CD4-positive, CD25-positive, alpha-beta regulatory T cell (primary cell): ENCODE data around the gene FOXP1. TPM values are rescaled to one million over a fixed set of nuclear protein-coding genes. Genes with fewer than 3 reads are reported as not detected.

Source experiments
- ATAC-seq, 2 donors: fragments of 150-1000 bp; cut with Tn5 transposase; one replicate each; pipeline ENCODE4 v1.10.0; 2021; ENCODE audit warnings: low read depth in 2 of 2, moderate number of reproducible peaks in 2 of 2, moderate library complexity in 1 of 2
- DNase-seq, 3 donors: peaks; one replicate each; pipeline versions ENCODE4 v3.0.0 to v3.0.0-alpha.2; 2012 to 2022; ENCODE audit warnings: mixed read lengths in 1 of 3
- H3K27ac ChIP-seq: one replicate; pipeline ENCODE4 v1.7.0; 2013; ENCODE audit warnings: mild to moderate bottlenecking, low read length; ENCODE audit not compliant: insufficient read depth, poor library complexity, severe bottlenecking
- H3K27me3 ChIP-seq: one replicate; pipeline ENCODE4 v1.7.0; 2013; ENCODE audit warnings: low read length; ENCODE audit not compliant: control insufficient read depth, insufficient read depth
- H3K36me3 ChIP-seq: one replicate; pipeline ENCODE4 v1.7.0; 2013; ENCODE audit warnings: mild to moderate bottlenecking, low read length, moderate library complexity; ENCODE audit not compliant: control insufficient read depth, insufficient read depth
- H3K4me1 ChIP-seq: 2 replicates; pipeline ENCODE4 v1.7.0; 2013; ENCODE audit warnings: mild to moderate bottlenecking, low read length; ENCODE audit not compliant: insufficient read depth, control insufficient read depth, poor library complexity, severe bottlenecking
- H3K4me3 ChIP-seq: one replicate; pipeline ENCODE4 v1.7.0; 2013; ENCODE audit warnings: low read depth, mild to moderate bottlenecking, low read length, moderate library complexity
- H3K9me3 ChIP-seq, 2 experiments: 1 replicate in 1 of 2; 2 replicates in 1 of 2; pipeline ENCODE4 v1.7.0; 2013; ENCODE audit warnings: low read length in 2 of 2, mild to moderate bottlenecking in 1 of 2, moderate library complexity in 1 of 2; ENCODE audit not compliant: control insufficient read depth in 2 of 2
- H3K27ac Mint-ChIP-seq, 3 donors: one replicate each; pipeline ENCODE4 v1.8.0; 2020 to 2022; ENCODE audit warnings: mild to moderate bottlenecking in 3 of 3, mixed read lengths in 3 of 3, moderate library complexity in 2 of 3
- H3K27me3 Mint-ChIP-seq: one replicate; pipeline ENCODE4 v1.8.0; 2022; ENCODE audit warnings: mild to moderate bottlenecking, mixed read lengths
- H3K36me3 Mint-ChIP-seq: one replicate; pipeline ENCODE4 v1.8.0; 2020; ENCODE audit warnings: mixed read lengths
- H3K4me1 Mint-ChIP-seq, 4 donors: one replicate each; pipeline ENCODE4 v1.8.0; 2020 to 2022; ENCODE audit warnings: mixed read lengths in 4 of 4, mild to moderate bottlenecking in 1 of 4
- H3K4me3 Mint-ChIP-seq, 4 donors: one replicate each; pipeline ENCODE4 v1.8.0; 2020 to 2022; ENCODE audit warnings: mild to moderate bottlenecking in 4 of 4, mixed read lengths in 4 of 4, moderate library complexity in 3 of 4
- H3K9me3 Mint-ChIP-seq, 7 donors: one replicate each; pipeline ENCODE4 v1.8.0; 2020 to 2022; ENCODE audit warnings: mixed read lengths in 7 of 7, mild to moderate bottlenecking in 3 of 7, moderate library complexity in 2 of 7
- polyA plus RNA-seq, 4 donors: library from polyadenylated mRNA; unstranded; fragments of 300-500 nt; fragmentation: Illumina TruSeq; gene quantifications; one replicate each; pipeline ENCODE4 v1.2.3, GENCODE V29; 2021
- total RNA-seq: library from RNA; stranded (reverse); gene quantifications from one replicate; pipeline ENCODE4 v1.2.3, GENCODE V29; 2022

Gene FOXP1
- total and polyA plus RNA-seq, 5 donors from 2014 or later: 301 to 599 (median 346) TPM

- H3K4me3 ChIP-seq: no peak overlapping the region
- peaks cover 44% of the 10 kb centered on the region for H3K4me1 ChIP-seq
- Mint-ChIP-seq H3K4me1 (peaks cover 53 to 96% (median 74%) of the 10 kb centered on the region in 4 donors), H3K36me3 (peaks cover 65% of the 10 kb centered on the region), H3K4me3 (peak overlapping the region in 1 of 4 donors; percentile 23), H3K27me3 (no peaks in the 10 kb centered on the region), H3K9me3 (no peaks in the 10 kb centered on the region), H3K27ac (peak overlapping the region in 2 of 3 donors; percentile 72 to 89)
- no peak overlapping the region for H3K27ac ChIP-seq
- H3K9me3 ChIP-seq: no peaks in the 10 kb centered on the region
- peaks cover 49% of the 10 kb centered on the region for H3K36me3 ChIP-seq
- no peaks in the 10 kb centered on the region for H3K27me3 ChIP-seq
- DNase-seq (no peak), ATAC-seq (no peak)
Measured at GRCh38 chr3:71028802-71029201, 554.7 kb downstream of the FOXP1 start.

- Mint-ChIP-seq H3K36me3 (peaks cover 66% of the 10 kb centered on the region), H3K9me3 (peaks cover 0 to under 1% (median 0%) of the 10 kb centered on the region in 7 donors), H3K4me3 (no peak overlapping the region), H3K27ac (no peak overlapping the region), H3K27me3 (peaks cover 4% of the 10 kb centered on the region), H3K4me1 (peaks cover 59 to 96% (median 76%) of the 10 kb centered on the region in 4 donors)
- no peaks in the 10 kb centered on the region for H3K9me3 ChIP-seq
- DNase-seq (no peak), ATAC-seq (no peak)
- H3K27me3 ChIP-seq: no peaks in the 10 kb centered on the region
- no peak overlapping the region for H3K27ac ChIP-seq
- peaks cover 43% of the 10 kb centered on the region for H3K4me1 ChIP-seq
- peaks cover 45% of the 10 kb centered on the region for H3K36me3 ChIP-seq
- H3K4me3 ChIP-seq: no peak overlapping the region
Measured at GRCh38 chr3:71028184-71028583, 555.3 kb downstream of the FOXP1 start.

GRCh38 chr3:71026634-71027578, 556.6 kb downstream of the FOXP1 start:
- Mint-ChIP-seq H3K9me3 (peaks cover 0 to 3% (median 0%) of the 10 kb centered on the region in 7 donors), H3K27ac (peak overlapping the region; percentile 38 to 85 (median 65)), H3K4me1 (peaks cover 53 to 94% (median 72%) of the 10 kb centered on the region in 4 donors), H3K36me3 (peaks cover 63% of the 10 kb centered on the region), H3K4me3 (peak overlapping the region in 2 of 4 donors; percentile 1 to 75), H3K27me3 (peaks cover 6% of the 10 kb centered on the region)
- H3K4me3 ChIP-seq: no peak overlapping the region
- ATAC-seq (no peak), DNase-seq (no peak)
- H3K4me1 ChIP-seq: peaks cover 31% of the 10 kb centered on the region
- no peak overlapping the region for H3K27ac ChIP-seq
- no peaks in the 10 kb centered on the region for H3K27me3 ChIP-seq
- no peaks in the 10 kb centered on the region for H3K9me3 ChIP-seq
- peaks cover 50% of the 10 kb centered on the region for H3K36me3 ChIP-seq

GRCh38 chr3:71025516-71025915, 558.0 kb downstream of the FOXP1 start:
- Mint-ChIP-seq H3K4me3 (peak overlapping the region in 2 of 4 donors; percentile 34 to 49), H3K36me3 (peaks cover 59% of the 10 kb centered on the region), H3K4me1 (peaks cover 62 to 94% (median 72%) of the 10 kb centered on the region in 4 donors), H3K27me3 (peaks cover 8% of the 10 kb centered on the region), H3K27ac (peak overlapping the region; percentile 83 to 97 (median 85)), H3K9me3 (peaks cover 0 to 3% (median 0%) of the 10 kb centered on the region in 7 donors)
- DNase-seq (no peak), ATAC-seq (no peak)
- Histone ChIP-seq H3K9me3 (no peaks in the 10 kb centered on the region), H3K36me3 (peaks cover 44% of the 10 kb centered on the region), H3K27me3 (no peaks in the 10 kb centered on the region), H3K27ac (peak overlapping the region; percentile 58), H3K4me1 (peaks cover 25% of the 10 kb centered on the region), H3K4me3 (peak overlapping the region; percentile 39)

- peaks cover 0 to 3% (median 0%) of the 10 kb centered on the region in 7 donors for H3K9me3 Mint-ChIP-seq
- H3K36me3 Mint-ChIP-seq: peaks cover 54% of the 10 kb centered on the region
- no peaks in the 10 kb centered on the region for H3K27me3 ChIP-seq
- ATAC-seq (no peak), DNase-seq (no peak)
- H3K4me1 Mint-ChIP-seq: peaks cover 58 to 91% (median 70%) of the 10 kb centered on the region in 4 donors
- H3K27ac Mint-ChIP-seq: peak overlapping the region; percentile 83 to 97 (median 85)
- H3K9me3 ChIP-seq: no peaks in the 10 kb centered on the region
- peak overlapping the region in 1 of 4 donors; percentile 49 for H3K4me3 Mint-ChIP-seq
- H3K4me1 ChIP-seq: peaks cover 25% of the 10 kb centered on the region
- no peak overlapping the region for H3K4me3 ChIP-seq
- H3K27me3 Mint-ChIP-seq: peaks cover 10% of the 10 kb centered on the region
- H3K36me3 ChIP-seq: peaks cover 42% of the 10 kb centered on the region
- H3K27ac ChIP-seq: peak overlapping the region; percentile 58
Measured at GRCh38 chr3:71025010-71025409, 558.5 kb downstream of the FOXP1 start.

GRCh38 chr3:71022551-71023335, 560.8 kb downstream of the FOXP1 start:
- Histone ChIP-seq H3K9me3 (no peaks in the 10 kb centered on the region), H3K36me3 (peaks cover 34% of the 10 kb centered on the region), H3K4me3 (no peak overlapping the region), H3K4me1 (peaks cover 29% of the 10 kb centered on the region), H3K27ac (no peak overlapping the region), H3K27me3 (no peaks in the 10 kb centered on the region)
- peaks cover 66 to 92% (median 74%) of the 10 kb centered on the region in 4 donors for H3K4me1 Mint-ChIP-seq
- peak overlapping the region; percentile 34 to 83 (median 70) for H3K27ac Mint-ChIP-seq
- peak overlapping the region in 2 of 4 donors; percentile 17 to 67 for H3K4me3 Mint-ChIP-seq
- no peak for ATAC-seq
- DNase-seq: no peak
- H3K9me3 Mint-ChIP-seq: peaks cover 0 to 3% (median 0%) of the 10 kb centered on the region in 7 donors
- H3K27me3 Mint-ChIP-seq: peaks cover 10% of the 10 kb centered on the region
- H3K36me3 Mint-ChIP-seq: peaks cover 49% of the 10 kb centered on the region

- Histone ChIP-seq H3K4me1 (peaks cover 10% of the 10 kb centered on the region), H3K27me3 (no peaks in the 10 kb centered on the region), H3K36me3 (peaks cover 48% of the 10 kb centered on the region), H3K27ac (no peak overlapping the region), H3K9me3 (no peaks in the 10 kb centered on the region), H3K4me3 (no peak overlapping the region)
- ATAC-seq (no peak), DNase-seq (no peak)
- Mint-ChIP-seq H3K4me3 (peak overlapping the region in 2 of 4 donors; percentile 3 to 71), H3K27me3 (peaks cover 10% of the 10 kb centered on the region), H3K4me1 (peaks cover 47 to 84% (median 56%) of the 10 kb centered on the region in 4 donors), H3K27ac (peak overlapping the region; percentile 32 to 76 (median 49)), H3K9me3 (peaks cover 0 to 4% (median 0%) of the 10 kb centered on the region in 7 donors), H3K36me3 (peaks cover 58% of the 10 kb centered on the region)
Measured at GRCh38 chr3:71018799-71019198, 564.7 kb downstream of the FOXP1 start.
